COLO668 (cell line): ENCODE measurements around the gene RAB25.
A peak's percentile ranks its signal among the peaks of the same experiment; 100 is the strongest.
"Not testable (repeated sequence)": the region's sequence is repeated elsewhere in the genome, so short reads cannot be mapped to it uniquely, and the experiment has no call there.

Experiments
- DNase-seq: peaks from one replicate; lab custom pipeline; 2025; ENCODE audit not compliant: unreplicated experiment; lab: John Stamatoyannopoulos, UW

The RAB25 gene

DNA sequence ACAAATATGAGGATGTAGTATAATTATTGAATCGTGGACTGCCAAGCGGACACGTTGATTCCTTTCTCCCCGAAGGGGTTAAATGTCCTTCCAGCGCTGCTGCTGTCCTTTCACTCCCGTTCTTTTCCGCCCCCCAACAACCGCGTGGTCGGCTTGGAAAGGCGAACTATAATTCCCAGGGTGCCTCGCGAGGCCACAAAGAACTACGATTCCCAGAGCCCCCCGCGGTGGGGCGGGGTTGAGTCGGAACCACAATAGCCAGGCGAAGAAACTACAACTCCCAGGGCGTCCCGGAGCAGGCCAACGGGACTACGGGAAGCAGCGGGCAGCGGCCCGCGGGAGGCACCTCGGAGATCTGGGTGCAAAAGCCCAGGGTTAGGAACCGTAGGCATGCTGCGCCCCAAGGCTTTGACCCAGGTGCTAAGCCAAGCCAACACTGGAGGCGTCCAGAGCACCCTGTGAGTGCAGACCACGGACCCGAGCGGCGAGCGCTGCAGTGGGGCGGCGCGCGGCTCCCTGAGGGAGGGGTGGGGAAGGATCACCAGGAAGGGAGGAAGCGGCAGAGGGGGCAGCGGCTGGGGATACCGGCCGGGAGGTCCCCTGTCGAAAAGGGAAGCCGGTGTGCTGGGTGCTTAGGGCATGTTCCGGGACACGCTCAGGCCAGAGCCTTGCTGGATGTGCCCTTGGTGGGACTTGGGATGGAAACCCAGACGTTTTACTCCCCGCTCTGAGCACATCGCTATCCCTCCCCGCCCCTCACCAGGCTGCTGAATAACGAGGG lies 6.3 kb upstream of the RAB25 start, which contains the start of gene LAMTOR2:
Gene LAMTOR2, plus strand, starts transcription at position 283 of the 781 bp plus-strand sequence. Its CDS starts 108 bp downstream, at position 391.
- peak; percentile 99 for DNase-seq

DNA sequence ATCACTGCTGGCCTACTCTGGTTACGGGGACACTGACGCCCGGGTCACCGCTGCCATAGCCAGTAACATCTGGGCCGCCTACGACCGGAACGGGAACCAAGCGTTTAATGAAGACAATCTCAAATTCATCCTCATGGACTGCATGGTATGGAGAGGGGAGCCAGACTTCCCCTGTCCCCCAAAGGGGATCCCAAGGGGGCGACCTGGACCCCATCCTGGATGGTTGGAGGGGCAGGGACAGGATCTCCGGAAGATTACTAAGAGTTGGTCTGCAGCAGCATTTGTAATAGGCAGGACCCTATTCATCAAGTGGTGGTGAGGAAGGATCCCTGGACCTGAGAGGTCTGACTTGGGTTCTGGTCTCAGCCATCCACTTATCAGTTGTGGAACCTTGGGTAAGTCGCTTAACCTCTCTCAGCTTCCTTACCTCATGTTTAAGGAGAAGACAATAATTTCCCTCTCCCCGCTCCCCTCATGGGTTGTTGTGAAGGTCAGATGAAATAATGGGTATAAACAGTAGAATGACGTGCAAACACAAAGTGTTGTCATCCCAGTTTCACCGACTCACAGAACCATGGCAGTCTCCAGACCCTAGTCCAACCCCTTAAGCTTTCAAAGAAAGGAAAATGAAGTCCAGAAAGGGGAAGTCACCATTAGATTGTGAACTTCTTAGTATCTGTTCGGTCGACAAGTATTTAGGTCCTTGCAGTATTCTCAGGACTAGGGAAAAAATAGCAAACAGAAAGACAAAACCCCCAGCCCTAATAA lies 5.5 kb upstream of the RAB25 start:
- no peak for DNase-seq

DNA sequence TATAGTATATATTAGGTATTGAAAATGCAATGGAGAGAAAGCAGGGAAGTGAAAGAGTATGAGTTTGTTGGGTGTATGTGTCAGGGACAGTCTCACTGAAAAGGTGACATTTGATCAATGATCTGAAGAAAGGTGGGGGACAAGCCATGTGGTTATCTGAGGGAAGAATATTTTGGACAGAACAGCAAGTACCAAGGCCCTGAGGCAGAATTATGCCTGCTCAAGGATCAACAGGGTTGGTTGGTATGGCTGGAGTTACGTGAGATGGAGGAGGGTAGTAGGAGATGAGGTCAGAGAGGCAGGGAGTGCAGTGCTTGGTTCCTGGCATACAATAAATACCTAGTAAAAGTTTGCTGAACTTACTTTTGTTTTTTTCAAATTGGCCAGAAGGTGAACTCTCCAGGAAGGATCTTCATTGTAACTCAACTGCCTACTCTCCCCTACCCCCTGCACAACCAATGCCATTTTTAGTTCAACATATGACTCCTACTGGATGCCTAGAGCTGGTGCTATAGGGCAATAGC lies 4.6 kb upstream of the RAB25 start:
- DNase-seq: no peak

DNA sequence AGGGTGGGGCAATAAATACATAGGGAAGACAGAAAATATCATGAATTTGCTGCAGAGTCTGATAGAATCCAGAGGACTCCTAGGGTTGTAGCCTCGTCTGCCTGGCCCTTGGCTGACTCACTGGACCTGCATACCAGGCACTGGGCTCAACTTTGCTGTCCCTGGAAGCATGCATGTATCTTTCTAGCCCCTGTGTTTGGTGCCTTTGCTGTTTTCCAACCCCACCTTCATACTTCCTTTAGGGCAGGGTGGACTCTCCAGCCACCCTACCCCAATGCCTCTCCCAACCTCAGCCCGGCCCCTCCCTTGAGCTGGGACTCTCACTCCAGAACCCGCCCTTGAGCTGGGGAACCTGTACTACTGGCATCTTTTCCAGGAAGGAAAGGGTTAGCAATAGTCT lies 1.2 kb downstream of the RAB25 start:
- DNase-seq: no peak

DNA sequence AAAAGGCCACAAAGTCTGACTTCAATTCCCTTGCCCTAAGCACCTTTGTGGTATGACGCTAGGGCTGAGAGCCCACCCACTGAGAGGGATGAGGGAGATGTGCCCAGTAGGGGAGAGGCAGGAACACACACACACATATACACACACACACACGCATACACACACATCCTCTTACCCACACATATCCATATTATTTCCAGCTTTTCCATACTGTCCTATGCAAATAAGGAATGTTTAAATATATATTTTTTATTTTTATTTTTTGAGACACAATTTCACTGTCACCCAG lies 3.0 kb downstream of the RAB25 start:
- no peak for DNase-seq

DNA sequence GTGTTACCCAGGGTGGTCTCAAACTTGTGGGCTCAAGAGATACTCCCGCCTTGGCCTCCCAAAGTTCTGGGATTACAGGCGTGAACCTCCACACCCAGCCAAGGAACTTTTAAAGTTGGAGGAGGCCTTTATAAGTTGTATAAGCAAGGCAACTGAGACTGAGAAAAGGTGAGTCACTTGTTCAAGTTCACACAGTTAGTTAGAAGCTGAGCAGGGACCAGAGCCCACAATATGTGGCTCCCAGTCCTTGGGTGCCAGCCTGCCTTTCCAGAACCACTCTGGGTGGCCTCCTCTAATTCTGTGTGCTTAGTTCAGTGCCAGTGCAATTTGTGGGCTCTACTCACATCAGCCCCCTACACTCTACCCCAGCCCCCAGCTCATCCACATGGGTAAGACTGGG lies 3.7 kb downstream of the RAB25 start:
- no peak for DNase-seq

DNA sequence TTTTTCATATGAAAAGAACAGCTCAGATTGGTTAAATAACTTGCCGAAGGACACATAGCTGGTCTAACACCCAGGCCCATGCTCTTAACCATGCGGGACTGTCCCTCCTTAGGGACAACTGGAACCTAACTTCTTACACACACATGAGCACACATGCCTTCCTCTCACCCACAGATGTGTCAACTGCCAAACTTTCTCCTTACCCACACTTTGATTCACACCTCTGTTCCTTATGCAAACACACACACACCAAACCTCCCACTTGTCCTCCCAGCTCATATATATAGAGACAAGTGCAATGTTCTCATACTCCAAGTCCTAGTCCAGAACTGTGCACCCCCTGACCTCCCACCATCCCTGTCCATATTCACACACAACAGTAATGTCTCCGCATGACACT lies 4.3 kb downstream of the RAB25 start:
- DNase-seq: no peak

DNA sequence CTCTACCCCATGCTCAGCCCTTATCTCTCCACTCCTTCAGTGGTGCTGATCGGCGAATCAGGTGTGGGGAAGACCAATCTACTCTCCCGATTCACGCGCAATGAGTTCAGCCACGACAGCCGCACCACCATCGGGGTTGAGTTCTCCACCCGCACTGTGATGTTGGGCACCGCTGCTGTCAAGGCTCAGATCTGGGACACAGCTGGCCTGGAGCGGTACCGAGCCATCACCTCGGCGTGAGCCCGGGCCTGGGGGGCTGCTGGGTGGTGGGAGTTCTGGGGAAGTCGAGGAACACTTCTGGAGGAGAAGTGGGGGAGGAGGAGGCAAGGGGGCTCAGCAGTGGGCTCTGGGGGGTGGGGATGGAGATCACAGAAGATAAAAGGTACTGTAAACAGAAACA lies 4.9 kb downstream of the RAB25 start:
- no peak for DNase-seq

DNA sequence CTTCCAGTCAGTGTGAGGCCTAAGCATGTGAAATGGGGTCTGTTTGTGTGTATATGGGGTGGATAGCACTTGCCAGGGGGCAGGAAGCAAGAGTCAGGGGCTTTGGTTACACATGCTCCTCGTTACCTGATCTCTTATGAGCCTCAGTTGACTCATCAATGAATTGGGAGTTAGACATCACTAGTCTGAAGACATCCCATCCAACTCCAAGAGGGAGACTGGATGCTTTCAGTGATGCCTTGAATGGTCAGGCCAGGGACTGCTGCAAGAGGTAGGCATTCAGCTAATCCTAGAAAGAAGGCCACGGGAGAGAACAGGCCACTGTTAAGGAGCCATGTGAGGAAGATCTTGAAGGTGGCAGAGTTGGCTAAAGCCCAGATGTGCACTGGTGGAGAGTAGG lies 6.3 kb downstream of the RAB25 start:
- DNase-seq: no peak

DNA sequence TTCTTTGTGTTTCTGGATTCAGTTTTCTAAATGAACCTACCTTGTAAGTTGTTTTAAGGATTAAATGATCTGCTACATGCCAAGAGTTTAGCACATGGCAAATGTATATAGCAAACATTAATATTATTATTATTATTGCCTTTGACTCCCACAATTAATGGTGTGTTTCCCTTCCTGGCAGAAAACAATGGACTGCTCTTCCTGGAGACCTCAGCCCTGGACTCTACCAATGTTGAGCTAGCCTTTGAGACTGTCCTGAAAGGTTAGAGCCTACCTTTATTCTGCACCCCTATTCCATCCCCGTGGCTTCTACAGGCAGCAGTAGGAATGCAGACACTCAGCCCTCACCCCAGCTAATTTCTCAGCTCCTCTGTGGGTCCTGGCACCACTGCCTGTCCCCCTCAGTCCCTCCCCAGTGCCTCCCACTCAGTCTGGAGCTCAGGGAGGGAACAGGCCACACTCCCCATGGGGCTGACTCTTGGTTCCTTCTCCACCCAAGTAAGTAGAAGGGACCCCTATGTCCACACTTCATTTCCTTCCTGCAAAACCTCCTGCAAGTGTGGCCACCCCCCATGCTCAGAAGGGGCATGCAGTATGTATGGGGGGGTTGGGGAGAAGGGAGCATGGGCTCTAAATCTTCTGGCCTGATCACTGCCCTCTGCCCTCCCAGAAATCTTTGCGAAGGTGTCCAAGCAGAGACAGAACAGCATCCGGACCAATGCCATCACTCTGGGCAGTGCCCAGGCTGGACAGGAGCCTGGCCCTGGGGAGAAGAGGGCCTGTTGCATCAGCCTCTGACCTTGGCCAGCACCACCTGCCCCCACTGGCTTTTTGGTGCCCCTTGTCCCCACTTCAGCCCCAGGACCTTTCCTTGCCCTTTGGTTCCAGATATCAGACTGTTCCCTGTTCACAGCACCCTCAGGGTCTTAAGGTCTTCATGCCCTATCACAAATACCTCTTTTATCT lies 8.8 kb downstream of the RAB25 start:
- DNase-seq: no peak

DNA sequence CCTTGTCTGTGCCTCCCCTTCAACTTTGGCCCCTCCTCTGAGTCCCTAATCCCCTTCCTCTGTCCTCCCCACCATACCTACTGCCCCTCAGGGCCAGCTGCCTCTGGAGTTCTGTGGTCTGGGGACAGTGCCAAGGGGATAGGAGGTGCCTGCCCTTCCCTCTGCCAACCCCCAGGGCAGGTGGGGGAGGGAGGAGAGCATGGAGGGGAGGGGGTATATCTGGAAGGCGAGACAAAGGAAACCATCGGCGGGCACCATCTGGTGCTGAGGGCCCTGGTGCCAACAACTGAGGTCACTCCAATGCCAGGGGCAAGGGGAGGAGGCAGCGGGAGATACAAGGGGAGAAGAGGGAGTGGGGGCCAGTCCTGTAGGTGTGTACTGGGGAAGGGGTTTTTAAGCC lies 9.6 kb downstream of the RAB25 start:
- DNase-seq: no peak

DNA sequence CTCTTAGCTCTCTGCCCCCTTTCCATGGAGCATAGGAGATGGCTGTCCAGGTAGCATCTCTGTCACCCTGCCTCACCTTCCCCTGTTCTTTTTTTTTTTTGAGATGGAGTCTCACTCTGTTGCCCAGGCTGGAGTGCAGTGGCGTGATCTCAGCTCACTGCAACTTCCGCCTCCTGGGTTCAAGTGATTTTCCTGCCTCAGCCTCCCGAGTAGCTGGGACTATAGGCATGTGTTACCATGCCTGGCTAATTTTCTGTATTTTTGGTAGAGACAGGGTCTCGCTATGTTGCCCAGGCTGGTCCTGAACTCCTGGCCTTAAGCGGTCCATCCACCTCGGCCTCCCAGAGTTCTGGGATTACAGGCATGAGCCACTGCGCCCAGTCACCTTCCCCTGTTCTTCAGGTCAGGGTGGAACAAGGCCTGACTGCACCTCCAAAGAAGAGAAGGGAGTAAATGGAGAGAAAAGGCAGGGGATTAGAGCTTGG lies 10.4 kb downstream of the RAB25 start:
- not testable (repeated sequence) for DNase-seq

DNA sequence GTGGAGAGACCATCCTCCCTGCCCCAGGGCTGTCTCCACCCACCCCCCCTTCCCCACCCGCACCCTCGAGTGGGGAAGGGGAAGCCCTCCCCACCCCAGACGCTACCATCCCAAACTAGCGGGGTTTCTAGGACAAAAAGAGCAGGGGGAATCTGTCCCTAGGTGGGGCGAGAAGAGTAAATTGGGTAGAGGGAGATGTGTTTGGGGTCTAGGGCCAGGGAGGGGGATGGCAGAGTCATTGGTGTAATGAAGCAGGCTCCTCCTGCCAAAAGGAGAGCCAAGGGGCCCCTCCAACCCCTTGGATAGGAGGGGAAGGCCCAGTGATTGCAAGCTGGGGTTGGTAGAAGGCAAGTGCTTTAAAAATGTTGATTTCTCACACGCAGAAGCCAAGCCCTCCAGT lies 11.3 kb downstream of the RAB25 start:
- no peak for DNase-seq

DNA sequence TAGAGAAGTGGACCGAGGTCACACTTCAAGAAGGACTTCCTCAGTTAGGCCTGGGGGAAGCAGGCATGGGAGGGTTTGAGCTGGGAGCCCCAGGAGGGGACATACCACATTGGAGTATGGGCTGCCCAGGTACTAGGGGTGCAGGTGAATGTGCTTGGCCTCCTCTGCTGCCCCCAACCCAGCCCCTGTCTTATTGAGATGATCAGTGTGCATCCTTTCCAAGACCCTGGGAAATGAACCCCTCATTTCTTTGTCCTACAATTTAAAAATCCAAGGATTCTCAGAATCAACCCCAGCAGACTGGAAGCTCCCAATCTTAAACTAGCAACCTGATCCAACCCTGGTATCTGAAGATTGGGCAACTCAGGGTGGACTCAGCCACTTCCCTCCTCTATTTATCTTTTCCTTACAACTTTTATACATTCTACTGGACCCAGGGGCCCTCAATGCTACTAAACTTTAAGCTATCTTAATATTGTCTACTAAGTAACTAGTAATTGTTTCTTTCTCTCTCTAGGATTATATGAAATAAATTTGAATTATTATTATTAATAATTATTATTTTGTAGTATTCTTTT lies 12.2 kb downstream of the RAB25 start:
- DNase-seq: no peak

DNA sequence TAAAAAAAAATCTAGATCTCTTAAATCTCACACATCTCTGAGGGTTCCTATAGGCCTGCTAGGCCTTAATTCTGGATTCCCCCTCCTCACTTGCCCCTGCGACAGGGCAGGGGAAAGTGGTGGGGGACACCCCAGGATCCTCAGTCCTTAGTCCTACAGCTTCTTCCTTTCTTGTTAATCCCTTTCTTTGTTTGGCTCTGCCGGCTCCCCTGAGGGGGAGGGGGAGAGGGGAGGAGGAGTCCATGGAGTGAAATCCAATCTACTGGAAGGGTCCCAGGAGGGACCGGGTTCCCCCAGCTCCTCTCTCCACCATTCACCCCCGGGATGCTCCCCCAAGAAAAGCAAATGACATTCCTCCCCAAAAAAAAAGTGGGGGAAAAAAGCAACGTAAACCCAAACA lies 12.8 kb downstream of the RAB25 start:
- DNase-seq: no peak

DNA sequence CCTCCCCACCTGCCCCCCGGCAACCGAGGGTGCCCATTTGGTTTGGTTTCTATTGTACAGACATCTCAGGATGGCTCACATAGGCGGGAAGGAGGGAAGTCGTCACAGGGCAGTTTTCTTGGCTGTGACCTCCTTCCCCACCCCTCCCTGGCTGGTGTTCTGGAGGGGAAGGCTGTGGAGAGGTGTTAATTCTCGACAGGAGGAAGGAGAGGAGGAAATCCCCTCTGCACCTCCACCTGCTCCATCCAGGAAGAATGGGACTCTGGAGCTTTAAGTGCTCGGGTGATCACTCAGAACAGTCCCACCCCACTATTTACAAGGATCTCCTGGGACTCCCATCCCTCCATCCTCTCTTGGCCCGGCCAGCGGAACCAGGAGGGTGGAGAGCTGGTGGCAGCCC lies 13.7 kb downstream of the RAB25 start:
- no peak for DNase-seq

DNA sequence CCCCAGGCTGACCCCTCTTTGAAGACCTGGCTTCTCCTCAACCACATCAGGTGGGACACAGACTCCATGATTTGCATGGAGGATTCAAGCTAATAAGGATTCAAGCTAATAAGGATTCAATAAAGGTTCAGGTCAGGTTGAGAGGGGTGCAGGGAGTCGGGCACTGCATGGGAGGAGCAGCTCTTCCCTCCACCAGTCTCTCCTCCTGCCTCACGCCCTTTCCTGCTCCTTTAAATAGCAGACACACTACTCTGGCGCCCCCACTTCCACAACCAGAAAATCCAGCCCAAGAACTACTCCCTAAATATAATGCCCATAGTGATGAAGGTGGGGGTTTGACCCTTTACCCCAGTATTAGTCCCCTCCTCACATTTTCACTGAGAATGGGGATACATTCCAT lies 14.2 kb downstream of the RAB25 start:
- no peak for DNase-seq

DNA sequence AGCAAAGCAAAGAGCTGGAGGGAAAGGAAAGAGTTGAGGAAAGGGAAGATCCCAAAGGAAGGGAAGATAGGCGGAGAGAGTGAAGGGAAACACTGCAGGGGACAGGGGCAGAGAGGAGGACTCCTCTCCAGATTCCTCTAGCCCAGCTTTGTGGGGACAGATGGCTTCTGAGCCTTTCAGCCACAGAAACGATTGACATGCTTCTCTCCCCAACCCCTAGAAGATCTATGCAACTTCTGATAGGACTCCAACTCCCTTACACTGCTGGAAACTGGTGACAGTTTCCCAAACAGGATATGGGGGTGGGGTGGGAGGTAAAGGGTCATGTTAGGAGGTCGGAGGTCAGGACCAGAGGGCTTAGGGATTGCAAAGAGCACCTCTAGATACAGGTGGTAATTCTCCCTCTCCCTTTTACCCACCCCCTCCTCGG lies 14.8 kb downstream of the RAB25 start:
- no peak for DNase-seq

DNA sequence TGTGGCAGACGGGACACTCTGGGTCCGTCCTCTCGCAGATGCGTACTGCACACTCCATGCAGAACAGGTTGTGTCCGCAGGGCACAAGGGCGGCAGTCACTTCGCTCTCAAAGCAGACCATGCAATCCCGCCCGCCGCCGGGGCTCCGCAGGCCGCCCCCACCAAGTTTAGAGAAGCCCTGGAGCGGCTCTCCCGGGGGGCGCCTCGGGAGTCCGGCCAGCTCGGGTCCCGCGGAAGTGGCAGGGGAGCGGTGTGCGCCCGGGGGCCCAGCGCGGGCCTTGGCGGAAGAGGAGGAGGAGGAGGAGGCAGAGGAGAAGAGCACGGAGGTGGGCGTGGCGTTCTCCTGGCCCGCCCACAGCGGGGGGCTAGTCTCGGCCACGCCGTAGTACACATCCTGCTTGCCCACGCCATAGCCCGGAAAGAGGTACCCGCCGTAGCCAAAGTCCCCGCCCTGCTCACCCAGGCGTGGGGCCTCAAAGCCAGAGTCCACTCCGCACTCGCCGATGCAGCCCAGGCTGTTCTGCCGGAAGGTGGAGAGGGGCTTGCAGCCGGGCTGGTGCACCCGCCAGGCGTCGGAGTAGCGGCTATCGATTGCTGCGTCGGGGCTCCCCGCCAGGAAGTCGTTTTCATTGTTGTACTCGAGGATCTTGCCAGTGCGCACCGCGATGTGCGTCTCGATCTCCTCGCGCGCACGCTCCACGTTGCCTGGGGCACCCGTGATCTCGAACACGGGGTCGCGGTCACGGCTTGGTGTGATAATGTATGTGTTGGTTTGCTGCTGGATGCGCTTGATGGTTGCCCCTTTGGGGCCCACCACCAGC lies 15.9 kb downstream of the RAB25 start:
- DNase-seq: no peak

DNA sequence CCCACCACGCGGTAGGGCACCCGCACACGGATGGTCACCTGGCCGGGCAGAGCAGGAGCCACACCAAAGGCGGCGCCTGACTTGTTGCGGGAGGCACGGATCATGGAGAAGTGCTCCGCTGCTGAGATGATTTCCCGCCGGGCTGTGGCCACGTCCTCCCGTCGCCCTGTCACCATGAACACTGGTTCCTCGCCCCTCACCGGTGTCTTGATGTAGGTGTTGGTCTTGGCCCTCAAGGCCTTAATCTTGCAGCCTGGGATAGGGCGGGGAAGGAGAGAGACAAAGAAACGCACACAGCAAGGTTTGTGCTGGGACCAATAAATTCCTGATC lies 16.4 kb downstream of the RAB25 start:
- no peak for DNase-seq
